K562 (cell line): ENCODE measurements around the gene SYT6. TPM values are rescaled to one million over a fixed set of nuclear protein-coding genes. Genes with fewer than 3 reads are reported as not detected.

Experiments
- ATAC-seq: fragments of 200-7000 bp; cut with Tn5 transposase; 3 replicates; pipeline ENCODE4 v1.9.1; 2020; ENCODE audit warnings: moderate library complexity
- BruUV-seq: library from RNA; stranded (reverse); fragments of 400-500 nt; replicated peaks from 2 replicates; lab custom pipeline; 2021; lab: Mats Ljungman, UMichigan
- CTCF ChIA-PET: fragments of 300-600 bp; formaldehyde crosslinking; extraction: SDS; loops from one replicate; lab custom pipeline; 2021; ENCODE audit warnings: low intra/inter-chr PET ratio; lab: Yijun Ruan, JAX
- POLR2A ChIA-PET: fragments of 300-600, 350-650 bp; sonication (Branson Sonifier 250); formaldehyde crosslinking; extraction: SDS; loops from one replicate; lab custom pipeline; 2021; ENCODE audit warnings: antibody characterized with exemption, inconsistent platforms; lab: Yijun Ruan, JAX
- DNase-seq, 4 experiments: peaks; one replicate each; pipeline versions ENCODE4 v3.0.0 to v3.0.0-alpha.2; 2011 to 2018; ENCODE audit warnings: low spot score in 3 of 4, mixed read lengths in 3 of 4; ENCODE audit errors: extremely low read depth in 1 of 4
- FAIRE-seq: peaks from 2 replicates; lab custom pipeline; 2011; peaks lifted over from hg19 to GRCh38; lab: Jason Lieb, UNC
- H2AFZ ChIP-seq: 2 replicates; pipeline ENCODE4 v1.6.0; 2011; ENCODE audit warnings: low read depth, low read length, control low read depth, inconsistent platforms
- H3K27ac ChIP-seq: fragments of 200-600 bp; 3 replicates; pipeline ENCODE4 v1.8.0; 2011; ENCODE audit warnings: low read depth, mild to moderate bottlenecking, control low read depth, inconsistent platforms, low read length, moderate library complexity, mixed read lengths; ENCODE audit errors: extremely low read depth
- H3K27me3 ChIP-seq, 2 experiments: fragments of 300-600 bp in 1 of 2; 2 replicates in 1 of 2; 3 replicates in 1 of 2; pipeline versions ENCODE4 v1.6.0 to v1.8.0; 2011; ENCODE audit warnings: inconsistent platforms in 2 of 2, low read length in 2 of 2, mild to moderate bottlenecking in 1 of 2, mixed read lengths in 1 of 2, moderate library complexity in 1 of 2; ENCODE audit not compliant: control insufficient read depth in 2 of 2, insufficient read depth in 2 of 2
- H3K36me3 ChIP-seq: fragments of 300-600 bp; 3 replicates; pipeline ENCODE4 v1.8.0; 2011; ENCODE audit warnings: mild to moderate bottlenecking, low read length, inconsistent platforms; ENCODE audit not compliant: control insufficient read depth, insufficient read depth
- H3K4me1 ChIP-seq, 2 experiments: fragments of 200-600 bp in 1 of 2; replicated peaks in 1 of 2; 2 replicates in 1 of 2; 3 replicates in 1 of 2; pipeline versions ENCODE4 v1.5.1 to v1.8.0; 2011; ENCODE audit warnings: inconsistent platforms in 2 of 2, low read length in 2 of 2, mild to moderate bottlenecking in 1 of 2, mixed read lengths in 1 of 2, moderate library complexity in 1 of 2; ENCODE audit not compliant: control insufficient read depth in 2 of 2, insufficient read depth in 2 of 2
- H3K4me2 ChIP-seq: 2 replicates; pipeline ENCODE4 v1.6.1; 2011; ENCODE audit warnings: low read length, control low read depth, inconsistent platforms, mixed read lengths; ENCODE audit not compliant: insufficient read depth
- H3K4me3 ChIP-seq: fragments of 200-600 bp; sonication (generic), shearing (Covaris generic); 2 replicates; pipeline ENCODE4 v1.5.1; 2016; ENCODE audit warnings: control low read depth, inconsistent platforms
- H3K79me2 ChIP-seq: fragments of 200-600 bp; 3 replicates; pipeline ENCODE4 v1.8.0; 2011; ENCODE audit warnings: low read length, inconsistent platforms; ENCODE audit not compliant: control insufficient read depth, insufficient read depth
- H3K9ac ChIP-seq, 2 experiments: 2 replicates each; pipeline versions ENCODE4 v1.6.0 to v1.6.1; 2011; ENCODE audit warnings: low read depth in 2 of 2, low read length in 2 of 2, control low read depth in 1 of 2, inconsistent platforms in 1 of 2, mild to moderate bottlenecking in 1 of 2, mixed read lengths in 1 of 2; ENCODE audit not compliant: insufficient read depth in 1 of 2
- H3K9me1 ChIP-seq: one replicate; pipeline ENCODE4 v1.6.0; 2011; ENCODE audit warnings: inconsistent platforms, mild to moderate bottlenecking, low read length, moderate library complexity; ENCODE audit not compliant: control insufficient read depth, insufficient read depth
- H3K9me3 ChIP-seq: replicated peaks from 2 replicates; pipeline ENCODE4 v1.5.1; 2011; ENCODE audit warnings: low read depth, low read length, inconsistent platforms; ENCODE audit not compliant: control insufficient read depth, insufficient read depth
- H4K20me1 ChIP-seq: replicated peaks from 2 replicates; pipeline ENCODE4 v1.6.1; 2011; ENCODE audit warnings: low read length, inconsistent platforms, mixed read lengths; ENCODE audit not compliant: control insufficient read depth, insufficient read depth
- C11orf30 ChIP-seq: fragments of 450-650 bp; IDR thresholded peaks from 2 replicates; pipeline ENCODE4 v1.6.1; 2016; ENCODE audit warnings: low read depth, mild to moderate bottlenecking
- CEBPB ChIP-seq: fragments of 450-650 bp; IDR thresholded peaks from 2 replicates; pipeline ENCODE4 v1.6.1; 2016; ENCODE audit warnings: missing genetic modification characterization, missing compliant biosample characterization
- CHD4 ChIP-seq: fragments of 200-600 bp; sonication (generic); IDR thresholded peaks from 3 replicates; pipeline ENCODE4 v1.6.1; 2012; ENCODE audit warnings: low read depth, mild to moderate bottlenecking, mixed read lengths, low read length, inconsistent platforms; ENCODE audit not compliant: insufficient read depth, insufficient replicate concordance, poor library complexity, severe bottlenecking
- FOXA3 ChIP-seq, 2 experiments: fragments of 450-650 bp in 1 of 2; sonication (generic) in 1 of 2; formaldehyde crosslinking; IDR thresholded peaks in 1 of 2; conservative IDR thresholded peaks in 1 of 2; 2 replicates each; pipeline versions ENCODE4 v1.4.0 to v1.8.0; 2020 to 2022; ENCODE audit warnings: mild to moderate bottlenecking in 2 of 2, missing genetic modification reagents in 1 of 2
- FUS ChIP-seq: fragments of 200-400 bp; formaldehyde crosslinking; optimal IDR thresholded peaks from 2 replicates; pipeline ENCODE3; 2017; ENCODE audit warnings: low read depth, low read length
- GABPB1 ChIP-seq: sonication (generic); formaldehyde crosslinking; IDR thresholded peaks from 2 replicates; pipeline ENCODE4 v1.8.0; 2022; ENCODE audit warnings: mild to moderate bottlenecking, missing genetic modification reagents
- IRF2 ChIP-seq: sonication (generic); formaldehyde crosslinking; IDR thresholded peaks from 2 replicates; pipeline ENCODE4 v1.8.1; 2022; ENCODE audit warnings: mild to moderate bottlenecking, missing genetic modification reagents
- MLX ChIP-seq, 2 experiments: fragments of 450-650 bp in 1 of 2; sonication (generic) in 1 of 2; formaldehyde crosslinking; conservative IDR thresholded peaks; 2 replicates each; pipeline versions ENCODE4 v1.4.0 to v1.8.1; 2020 to 2022; ENCODE audit warnings: mild to moderate bottlenecking in 1 of 2, missing genetic modification reagents in 1 of 2
- MTA1 ChIP-seq: fragments of 450-650 bp; IDR thresholded peaks from 2 replicates; pipeline ENCODE4 v1.6.1; 2017; ENCODE audit warnings: borderline replicate concordance
- NEUROD1 ChIP-seq: fragments of 150-350 bp; IDR thresholded peaks from 2 replicates; pipeline ENCODE4 v1.6.1; 2014; ENCODE audit warnings: borderline replicate concordance, low read length, low read depth; ENCODE audit not compliant: partially characterized antibody
- RBM34 ChIP-seq: fragments of 200-400 bp; formaldehyde crosslinking; IDR thresholded peaks from 2 replicates; pipeline ENCODE4 v1.6.1; 2018; ENCODE audit warnings: low read length, borderline replicate concordance; ENCODE audit not compliant: insufficient read depth
- RFX7 ChIP-seq: fragments of 250-450 bp; sonication (Bioruptor Pico); IDR thresholded peaks from 2 replicates; pipeline ENCODE4 v1.5.1; 2021; ENCODE audit warnings: mild to moderate bottlenecking
- TGIF2 ChIP-seq: sonication (generic); formaldehyde crosslinking; IDR thresholded peaks from 2 replicates; pipeline ENCODE4 v1.8.1; 2022; ENCODE audit warnings: mild to moderate bottlenecking, missing genetic modification reagents, moderate library complexity
- USF2 ChIP-seq: sonication (generic); formaldehyde crosslinking; IDR thresholded peaks from 2 replicates; pipeline ENCODE4 v1.5.0; 2020; ENCODE audit warnings: missing genetic modification reagents
- ZBTB17 ChIP-seq: fragments of 450-650 bp; formaldehyde crosslinking; IDR thresholded peaks from 2 replicates; pipeline ENCODE4 v1.4.0; 2020; ENCODE audit warnings: mild to moderate bottlenecking
- ZEB2 ChIP-seq: fragments of 450-650 bp; IDR thresholded peaks from 2 replicates; pipeline ENCODE4 v1.6.1; 2016
- ZNF174 ChIP-seq: fragments of 250-450 bp; sonication (Bioruptor Pico); IDR thresholded peaks from 2 replicates; pipeline ENCODE4 v1.4.0; 2020; ENCODE audit warnings: mild to moderate bottlenecking
- ZNF41 ChIP-seq: fragments of 250-450 bp; sonication (Bioruptor Pico); conservative IDR thresholded peaks from 2 replicates; pipeline ENCODE4 v1.4.0; 2020; ENCODE audit warnings: mild to moderate bottlenecking
- ZNF561 ChIP-seq: fragments of 450-650 bp; formaldehyde crosslinking; conservative IDR thresholded peaks from 2 replicates; pipeline ENCODE4 v1.4.0; 2020; ENCODE audit warnings: mild to moderate bottlenecking, moderate library complexity
- ZNF668 ChIP-seq: fragments of 250-450 bp; sonication (Bioruptor Pico); IDR thresholded peaks from 2 replicates; pipeline ENCODE4 v1.8.0; 2022; ENCODE audit warnings: mild to moderate bottlenecking, inconsistent platforms
- WGBS: fragments of 100-300 bp; shearing (Covaris generic); methylation state at CpG from one replicate; pipeline ENCODE4 v1.1.6; 2016; ENCODE audit warnings: low coverage, mixed read lengths; ENCODE audit not compliant: insufficient coverage; ENCODE audit errors: missing lambda C conversion rate; 5-methylcytosine and 5-hydroxymethylcytosine counted together
- in situ Hi-C: fragments of 300-500 bp; cut with MboI; formaldehyde crosslinking; loops from 4 replicates; pipeline ENCODE4 v1.15.0; 2018; ENCODE audit warnings: inconsistent platforms, mixed read lengths
- intact Hi-C: fragments of 100-400 bp; cut with micrococcal nuclease; formaldehyde crosslinking; loops from 2 replicates; pipeline ENCODE4 v1.14.2; 2022
- polyA plus RNA-seq, 8 experiments: library from polyadenylated mRNA; depleted of rRNA in 4 of 8; stranded (reverse) in 5 of 8; unstranded in 3 of 8; fragments of >200 nt; fragmentation: Nextera tagmentation in 2 of 8; fragmentation: Illumina TruSeq in 1 of 8; extraction: Ambion mirVana in 2 of 8; extraction: Trizol in 1 of 8; gene quantifications; 2 replicates each; pipeline versions ENCODE4 v1.2.1 to v1.2.3, GENCODE V29; 2011 to 2014; ENCODE audit warnings: inconsistent platforms in 1 of 8, missing spikeins in 1 of 8
- total RNA-seq, 7 experiments: library from RNA; depleted of rRNA in 6 of 7; stranded (reverse); fragments of >200 nt in 6 of 7; fragmentation: Illumina TruSeq in 2 of 7; extraction: Trizol in 2 of 7; gene quantifications; 2 replicates each; pipeline versions ENCODE4 v1.2.1 to v1.2.3, GENCODE V29; 2011 to 2021; ENCODE audit warnings: low replicate concordance in 1 of 7

Gene SYT6
- total and polyA plus RNA-seq, 9 of the 15 experiments (the other 6 are each of a cell fraction or from before 2014, with no cell fraction given): 0.06 TPM; not detected in 8

GRCh38 chr1:114087495-114087894 is 66.2 kb downstream of the SYT6 start:
- intact Hi-C loops: no loop called here
- 14% methylated on average over 2 of the region's 2 CpGs for WGBS
- Histone ChIP-seq H3K9me3 (no peaks in the 10 kb centered on the region), H3K4me1 (peaks cover 0 to 3% of the 10 kb centered on the region in 2 experiments; a peak in 1 of 5 replicates), H3K4me2 (no peak overlapping the region), H3K27ac (no peak overlapping the region), H2AFZ (no peak overlapping the region), H3K9me1 (no peaks in the 10 kb centered on the region), H3K4me3 (no peak overlapping the region), H3K9ac (no peak overlapping the region), H3K27me3 (peaks cover 23 to 45% of the 10 kb centered on the region in 2 experiments)
- in situ Hi-C loops: no loop called here
- ChIA-PET CTCF (no interaction called here), POLR2A (interaction anchor here (0.7 to 1.4 kb wide), 2 partner anchors 13 to 25 kb away, joined by 3 to 4 read pairs; no protein-coding TSS in a partner anchor)
- ATAC-seq: no peak
- BruUV-seq: no TSS peak
- no peak for FAIRE-seq
- TF ChIP-seq ZNF561 (CRISPR knock-in tag) (no peak), RBM34 (no peak), MTA1 (no peak), CHD4 (no peak), USF2 (CRISPR knock-in tag) (no peak), ZNF41 (no peak), RFX7 (no peak), ZEB2 (no peak), FOXA3 (CRISPR knock-in tag; conservative IDR thresholded peaks at IDR 0.05 in 1 of 2, IDR thresholded peaks at IDR 0.05 in 1 of 2) (no peak), NEUROD1 (no peak), MLX (CRISPR knock-in tag; conservative IDR thresholded peaks at IDR 0.05) (no peak), C11orf30 (no peak), TGIF2 (CRISPR knock-in tag) (no peak), CEBPB (no peak), FUS (no peak), IRF2 (CRISPR knock-in tag) (no peak), GABPB1 (CRISPR knock-in tag) (no peak), ZBTB17 (CRISPR knock-in tag) (no peak), ZNF668 (CRISPR knock-in tag) (no peak), ZNF174 (CRISPR knock-in tag) (no peak)
- TF ChIP-seq, all 486 proteins: peak for 0
- Histone ChIP-seq H3K79me2 (no peaks in the 10 kb centered on the region), H3K36me3 (no peaks in the 10 kb centered on the region), H4K20me1 (no peaks in the 10 kb centered on the region)
- no peak for DNase-seq
